ENCODE measurements around the gene PACSIN1.
A peak's percentile ranks its signal among the peaks of the same experiment; 100 is the strongest.
"Not testable (repeated sequence)": the region's sequence is repeated elsewhere in the genome, so short reads cannot be mapped to it uniquely, and the experiment has no call there.

PACSIN1 gene

DNA sequence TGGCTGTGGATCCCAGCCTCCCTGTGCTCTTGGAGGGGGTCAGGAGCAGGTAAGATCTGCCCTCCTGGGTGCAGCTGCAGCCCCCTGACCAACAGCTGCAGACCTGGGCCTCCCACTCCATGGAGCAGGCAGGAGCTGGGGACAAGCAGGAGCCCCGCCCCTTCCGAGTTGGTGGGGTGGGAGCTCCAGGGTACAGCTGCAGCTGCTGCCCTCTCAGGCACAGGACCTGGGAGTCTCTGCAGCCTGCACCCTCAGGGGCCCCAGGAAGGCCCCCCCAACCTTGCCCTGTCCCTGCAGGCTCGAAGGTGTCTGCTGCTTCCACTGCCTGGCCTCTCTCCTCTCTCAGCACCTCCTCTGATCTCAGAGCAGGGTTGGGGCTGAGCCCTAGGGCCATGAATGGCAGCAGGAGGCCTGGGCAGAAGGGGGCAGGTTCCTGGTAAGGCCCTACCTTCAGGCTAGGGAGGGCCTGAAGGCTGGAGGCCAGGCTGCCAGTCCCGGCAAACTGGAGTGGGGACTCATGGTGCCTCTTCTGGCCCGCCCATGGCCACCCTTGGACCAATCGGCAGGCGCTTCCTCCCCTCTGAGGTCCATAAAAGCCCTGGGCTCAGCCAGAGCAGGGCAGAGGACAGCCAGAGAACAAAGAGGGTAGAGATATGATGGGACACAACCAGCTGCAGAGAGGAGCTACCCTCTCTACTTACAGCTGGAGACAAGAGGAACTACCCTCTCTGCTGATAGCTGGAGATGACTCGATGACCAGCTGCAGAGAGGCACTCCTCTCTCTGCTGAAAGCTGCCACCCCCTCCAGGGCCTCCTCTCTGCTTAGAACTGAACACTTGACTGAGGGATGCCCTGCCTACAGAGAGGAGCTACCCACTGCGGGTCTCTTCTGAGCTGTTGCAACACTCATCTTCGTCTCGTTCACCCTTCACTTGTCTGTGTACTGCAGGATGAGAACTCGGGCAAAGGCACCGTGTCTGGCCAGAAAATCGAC, 7.8 kb upstream of the PACSIN1 start:
- DNase-seq (ENCODE audit: low spot score) = no peak

DNA sequence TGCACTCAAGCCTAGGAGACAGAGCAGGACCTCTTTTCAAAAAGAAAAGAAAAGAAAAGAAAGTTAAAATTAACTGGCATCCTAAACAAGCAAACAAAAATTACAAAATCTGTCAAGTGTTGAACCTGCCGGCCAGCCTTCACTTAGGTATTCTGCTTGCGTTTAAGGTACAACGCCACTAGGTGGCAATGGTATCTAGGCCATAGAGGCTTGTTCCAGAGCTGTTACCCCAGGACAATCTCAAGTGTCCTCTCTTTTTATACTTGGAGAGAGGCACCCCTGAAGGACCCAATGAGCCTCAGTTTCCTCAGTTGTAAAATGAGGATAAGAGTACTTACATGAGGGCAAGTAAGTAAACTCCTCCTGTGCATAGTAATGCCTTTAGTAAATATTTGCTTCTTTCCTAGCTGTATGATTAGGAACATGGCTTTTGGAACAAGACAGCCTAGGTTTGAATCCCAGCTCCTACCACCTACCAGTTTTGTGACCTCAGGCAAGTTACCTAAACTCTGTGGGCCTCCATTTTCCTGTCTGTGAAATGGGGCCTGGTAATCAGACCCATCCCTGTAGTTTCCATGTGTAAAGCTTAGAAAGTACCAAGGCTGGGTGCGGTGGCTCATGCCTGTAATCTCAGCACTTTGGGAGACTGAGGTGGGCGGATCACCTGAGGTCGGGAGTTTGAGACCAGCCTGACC, 5.8 kb upstream of the PACSIN1 start:
- DNase-seq (ENCODE audit: low spot score) = peak; percentile 72

DNA sequence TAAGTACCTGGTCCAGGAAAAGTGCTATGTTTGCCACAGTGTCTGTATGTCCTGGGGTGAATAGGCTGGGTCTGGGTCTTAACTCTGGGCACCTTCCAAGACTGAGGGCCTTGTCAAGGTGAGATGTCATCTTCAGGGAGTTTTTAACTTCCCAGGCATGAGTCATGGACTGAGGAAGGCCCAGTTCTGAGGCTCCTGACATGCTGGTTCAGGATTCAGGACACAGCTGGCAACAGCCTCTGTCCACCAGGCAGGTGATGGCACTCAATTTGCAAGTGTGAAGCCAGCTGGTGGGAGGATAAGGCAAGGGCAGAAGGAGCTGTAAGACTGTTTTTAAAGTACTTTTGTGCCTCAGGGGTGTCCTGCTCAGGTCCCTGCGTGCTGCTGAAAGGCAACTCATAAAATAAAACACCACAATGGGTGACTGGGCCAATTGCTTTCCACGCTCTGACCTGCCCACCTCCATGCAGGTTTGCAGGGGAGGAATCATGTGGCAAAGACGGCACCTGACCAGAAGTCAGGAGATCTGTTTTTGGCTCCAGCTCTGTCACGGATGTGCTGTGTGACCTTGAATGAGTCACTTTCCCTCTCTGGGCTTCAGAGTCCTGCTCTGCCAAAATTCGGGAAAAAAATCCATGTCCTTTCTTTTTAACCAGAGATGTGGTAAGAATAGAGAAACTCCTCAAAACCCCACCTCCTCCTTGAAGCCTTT, 4.9 kb upstream of the PACSIN1 start:
- no peak for DNase-seq (ENCODE audit: low spot score)

DNA sequence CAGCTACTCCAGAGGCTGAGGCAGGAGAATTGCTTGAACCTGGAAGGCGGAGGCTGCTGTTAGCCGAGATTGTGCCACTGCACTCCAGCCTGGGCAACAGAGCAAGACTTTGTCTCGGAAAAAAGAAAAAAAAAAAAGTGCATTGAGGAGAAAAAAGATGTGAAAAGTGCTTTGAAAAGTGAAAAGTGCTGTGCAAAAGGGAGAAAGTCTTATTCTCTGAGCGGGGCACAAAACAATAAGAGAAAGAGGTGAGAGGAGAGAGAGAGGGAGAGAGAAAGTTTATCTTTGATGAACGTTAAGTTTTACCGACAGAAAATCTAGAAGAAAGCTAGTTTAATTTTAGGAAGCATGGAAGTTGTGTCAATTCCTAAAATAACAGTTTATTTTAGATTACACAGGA, 3.9 kb upstream of the PACSIN1 start:
- DNase-seq (ENCODE audit: low spot score) = no peak

DNA sequence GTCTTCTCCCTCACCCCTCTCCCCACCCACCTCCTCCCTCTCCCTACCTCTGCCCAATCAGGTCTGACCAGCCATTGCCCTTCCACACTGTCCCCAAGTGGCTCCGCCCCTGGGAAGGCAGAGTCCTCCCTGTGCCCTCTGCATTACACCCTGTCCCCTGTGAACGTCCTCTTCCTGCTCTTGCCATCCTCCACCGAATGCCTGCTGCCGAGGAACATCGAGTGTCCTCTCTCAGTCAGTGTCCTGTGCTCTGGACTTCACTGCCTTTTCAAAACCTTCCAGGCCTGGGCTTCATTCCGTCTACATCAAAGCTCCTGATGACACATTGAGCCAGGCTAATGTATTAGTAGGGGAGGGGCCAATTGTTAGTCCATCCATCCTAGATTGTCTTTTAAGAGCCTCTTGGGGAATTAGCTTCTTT, 3.3 kb upstream of the PACSIN1 start:
- no peak for DNase-seq (ENCODE audit: low spot score)

DNA sequence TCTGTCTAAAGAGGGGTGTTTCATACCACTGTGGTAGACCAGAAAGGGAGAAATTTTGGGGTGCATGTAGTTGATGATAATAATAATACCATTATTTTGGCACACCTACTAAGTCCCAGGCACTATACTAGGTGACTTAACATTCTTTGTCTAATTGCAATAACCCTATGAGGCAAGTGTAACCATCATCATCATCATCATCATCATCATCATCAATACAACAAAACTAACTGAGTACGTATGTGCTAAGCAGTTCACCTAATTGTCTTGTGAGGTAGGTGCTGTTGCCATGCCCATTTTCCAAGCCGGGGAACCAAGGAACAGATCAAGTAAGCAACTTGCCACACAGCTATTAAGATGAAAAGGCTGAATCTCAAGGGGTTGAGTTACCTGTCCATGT, 2.6 kb upstream of the PACSIN1 start:
- DNase-seq (ENCODE audit: low spot score) = no peak

DNA sequence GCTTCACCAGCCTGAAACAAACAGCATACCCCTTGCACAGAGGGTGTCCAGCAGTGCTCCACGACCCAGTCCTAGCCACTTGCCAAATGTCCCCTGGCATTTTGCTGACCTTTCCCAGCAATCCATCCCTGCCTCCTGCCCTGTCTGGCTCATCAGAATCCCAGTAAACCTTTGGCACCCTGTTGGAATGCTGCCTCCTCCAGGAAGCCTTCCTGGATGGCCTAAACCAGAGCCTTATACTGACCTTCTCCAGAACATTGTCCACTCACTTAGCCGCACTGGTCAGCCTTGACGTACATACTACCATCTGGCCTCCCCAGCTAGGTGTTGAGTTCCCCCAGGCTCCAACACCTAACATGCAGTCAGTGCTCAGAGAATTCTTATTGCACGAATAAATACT, 2.0 kb upstream of the PACSIN1 start:
- no peak for DNase-seq (ENCODE audit: low spot score)

DNA sequence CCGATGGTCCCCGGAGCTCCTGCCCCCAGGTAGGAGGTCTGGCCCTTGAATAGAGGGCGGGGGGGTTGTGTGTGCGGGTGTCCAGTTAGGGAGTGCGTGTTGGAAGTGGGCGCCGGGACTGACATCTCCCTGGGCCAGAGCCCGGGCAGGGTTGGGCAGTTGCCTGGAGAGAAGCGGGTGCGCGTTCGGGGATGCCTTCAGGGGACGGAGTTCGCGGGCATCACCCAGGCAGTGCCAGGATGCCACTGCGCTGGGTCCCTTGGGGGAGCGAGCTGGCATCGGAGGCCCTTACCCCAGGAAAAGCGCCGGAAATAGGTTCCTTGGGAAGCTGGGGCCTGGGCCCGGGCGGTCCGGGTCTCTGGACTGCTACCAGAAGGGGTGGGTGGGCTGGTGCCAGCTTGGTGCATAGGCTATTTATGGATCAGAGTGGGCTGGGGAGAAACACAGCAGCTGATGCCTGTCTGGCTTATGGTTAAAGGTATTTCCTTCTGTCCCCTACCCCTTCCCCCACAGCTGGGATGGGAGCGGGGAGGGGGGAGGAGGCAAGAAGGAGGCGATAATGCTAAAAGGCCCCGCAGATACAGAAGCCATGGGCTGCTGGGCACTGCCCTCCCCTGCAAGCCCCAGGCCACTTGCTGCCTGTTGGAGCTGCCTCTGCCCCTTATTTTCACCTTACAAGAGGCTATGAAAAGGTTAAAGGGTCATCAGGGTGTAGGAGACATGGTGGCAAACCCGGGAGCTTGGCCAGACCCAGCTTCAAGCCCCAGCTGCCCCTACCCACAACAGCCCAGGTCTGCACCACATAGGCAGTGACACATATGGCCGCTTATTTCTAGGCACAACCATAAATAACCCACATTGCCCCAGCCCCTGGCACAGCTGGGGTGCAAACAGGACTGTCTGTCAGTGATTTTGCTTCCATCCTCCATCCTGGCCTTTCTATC, 638 bp downstream of the PACSIN1 start:
- DNase-seq (ENCODE audit: low spot score) = no peak

DNA sequence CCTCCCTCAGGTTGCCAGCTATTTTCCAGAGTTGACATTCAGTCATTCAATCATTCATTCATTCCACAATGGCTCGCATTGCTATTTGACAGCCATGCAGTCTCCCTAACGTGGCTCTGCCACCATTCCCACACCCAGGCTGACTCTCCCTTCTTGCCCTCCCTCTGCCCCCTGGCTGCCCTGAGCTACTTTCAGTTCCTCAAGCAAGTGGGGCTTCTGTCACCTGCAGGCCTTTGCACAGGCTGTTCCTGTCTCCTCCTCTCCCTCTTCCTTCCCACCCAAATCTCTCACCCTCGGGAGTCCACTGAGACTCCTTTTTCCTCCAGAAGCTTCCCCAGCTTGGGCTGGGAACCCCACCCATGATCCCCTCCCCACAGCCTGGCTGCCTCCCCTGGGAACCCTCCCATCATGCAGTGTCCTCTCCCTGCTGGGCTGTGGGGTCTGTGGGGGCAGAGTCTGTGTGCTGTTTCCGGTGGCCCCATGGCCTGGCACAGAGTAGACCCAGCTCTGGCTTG, 2.6 kb downstream of the PACSIN1 start:
- no peak for DNase-seq (ENCODE audit: low spot score)

DNA sequence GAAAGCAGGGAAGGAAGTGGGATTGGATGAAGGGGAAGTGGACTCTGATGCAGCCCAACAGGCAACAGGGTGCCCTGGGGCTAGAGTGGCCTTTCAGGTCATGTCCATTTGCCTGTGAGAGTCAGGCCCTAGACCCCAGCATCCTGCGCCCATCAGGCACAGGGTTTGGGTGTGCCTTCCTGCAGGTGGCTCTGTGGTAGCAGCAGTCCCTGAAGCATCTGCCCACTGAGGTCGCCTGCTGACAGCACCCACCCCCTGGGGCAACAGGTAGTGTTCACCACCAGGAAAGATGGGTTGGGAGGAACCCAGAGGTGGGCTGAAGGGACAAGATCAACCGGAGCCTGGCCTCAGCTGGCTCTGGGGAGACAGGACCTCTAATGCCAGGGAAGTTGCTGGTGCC, 3.6 kb downstream of the PACSIN1 start:
- DNase-seq (ENCODE audit: low spot score) = no peak

DNA sequence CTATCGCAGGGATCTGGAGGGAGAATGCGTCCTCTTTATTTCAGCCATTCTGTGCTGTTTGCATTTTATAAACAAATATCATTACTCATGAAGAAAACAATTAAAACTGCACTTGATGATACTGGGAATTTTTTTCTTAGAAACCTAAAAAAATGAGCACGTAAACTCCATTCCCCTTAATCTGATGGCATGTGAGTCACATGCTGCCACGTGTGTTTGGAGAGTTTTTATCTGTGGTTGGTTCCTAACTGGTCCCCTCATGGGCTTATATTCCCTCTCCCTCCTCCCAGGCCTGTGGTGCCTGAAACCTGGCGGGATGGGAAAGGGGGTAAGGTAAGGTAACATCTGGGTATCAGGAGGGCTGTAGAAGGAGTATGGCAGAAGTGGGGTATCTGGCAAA, 6.5 kb downstream of the PACSIN1 start:
- no peak for DNase-seq (ENCODE audit: low spot score)

DNA sequence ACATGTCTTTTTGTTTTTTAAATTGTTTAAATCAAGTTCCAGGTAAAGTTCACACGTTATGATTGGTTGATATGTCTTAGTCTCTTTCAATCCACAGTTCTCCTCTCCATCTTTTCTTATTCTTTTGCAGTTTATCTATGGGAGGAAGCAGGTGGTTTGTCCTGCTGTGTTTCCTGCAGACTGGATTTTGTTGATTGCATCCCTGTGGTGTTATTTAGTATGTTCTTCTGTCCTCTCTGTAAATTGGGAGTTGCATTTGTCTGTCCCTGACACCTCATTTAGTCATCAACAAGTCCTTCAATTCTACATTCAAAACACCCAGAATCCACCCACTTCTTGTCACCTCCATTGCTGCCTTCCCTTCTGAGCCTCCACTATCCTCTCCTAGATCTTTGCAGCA, 8.1 kb downstream of the PACSIN1 start:
- DNase-seq (ENCODE audit: low spot score) = no peak

DNA sequence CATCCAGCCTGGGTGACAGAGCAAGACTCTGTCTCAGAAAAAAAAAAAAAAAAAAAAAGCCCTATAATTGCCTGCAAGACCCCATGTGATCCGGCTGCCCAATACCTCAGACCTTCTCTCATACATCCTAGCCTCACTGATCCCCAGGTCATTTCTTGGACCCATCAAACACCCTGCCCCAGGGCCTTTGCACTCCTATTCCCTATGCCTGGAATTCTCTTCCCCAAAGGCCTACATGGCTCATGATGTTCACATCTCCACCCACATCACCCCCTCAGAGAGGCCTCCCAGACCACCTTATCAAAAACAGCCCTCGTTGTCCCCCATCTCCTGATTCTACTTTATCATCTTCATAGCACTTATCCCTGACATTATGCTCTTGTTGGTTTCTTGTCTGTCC, 8.9 kb downstream of the PACSIN1 start:
- no peak for DNase-seq (ENCODE audit: low spot score)

DNA sequence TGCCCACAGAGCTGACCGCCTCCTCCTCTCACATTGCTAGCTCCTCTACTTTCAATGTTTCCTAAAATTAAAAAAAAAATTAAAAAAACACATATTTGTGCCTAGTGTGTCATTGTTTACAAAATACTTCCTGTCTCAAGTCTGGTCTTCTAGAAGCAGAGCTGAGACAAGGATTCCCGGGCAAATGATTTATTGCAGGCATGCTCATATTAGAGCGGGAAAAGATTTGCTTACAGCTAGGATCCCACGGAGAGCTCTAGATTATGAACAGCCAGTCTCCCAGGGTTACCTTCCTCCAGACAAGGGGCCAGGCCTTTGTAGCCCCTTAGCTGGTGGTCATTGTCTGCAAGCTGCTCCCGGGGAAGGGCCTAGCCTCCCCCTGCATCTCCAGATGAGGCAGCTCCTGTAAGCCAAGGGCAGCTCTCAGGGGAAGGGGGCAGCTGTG, 9.4 kb downstream of the PACSIN1 start:
- DNase-seq (ENCODE audit: low spot score) = no peak

DNA sequence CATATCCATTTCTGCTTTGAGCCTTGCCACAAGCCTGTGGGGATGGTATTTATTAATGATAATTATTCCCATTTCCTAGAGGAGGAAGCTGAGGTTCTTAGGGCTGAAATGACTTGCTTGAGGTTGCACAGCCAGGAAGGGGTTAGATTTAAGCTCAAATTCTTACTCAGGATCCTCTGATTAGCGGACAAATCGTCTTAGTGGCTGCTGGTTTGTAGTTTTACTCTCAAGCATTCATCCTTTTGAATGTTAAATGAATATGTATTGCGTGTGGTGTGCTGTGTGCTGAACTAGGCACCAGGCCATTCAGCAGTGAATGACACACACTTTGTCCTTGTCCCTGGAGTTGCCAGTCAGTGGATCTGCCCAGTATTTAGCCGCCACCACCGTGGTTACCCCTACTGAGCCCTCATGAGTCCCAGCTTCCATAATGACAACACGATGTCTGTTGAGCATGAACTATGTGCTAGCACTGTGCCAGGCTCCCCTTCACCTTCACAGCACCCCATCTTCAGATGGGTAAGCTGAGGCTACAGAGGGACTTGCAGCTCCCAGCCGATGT, 10.0 kb downstream of the PACSIN1 start:
- no peak for DNase-seq (ENCODE audit: low spot score)

DNA sequence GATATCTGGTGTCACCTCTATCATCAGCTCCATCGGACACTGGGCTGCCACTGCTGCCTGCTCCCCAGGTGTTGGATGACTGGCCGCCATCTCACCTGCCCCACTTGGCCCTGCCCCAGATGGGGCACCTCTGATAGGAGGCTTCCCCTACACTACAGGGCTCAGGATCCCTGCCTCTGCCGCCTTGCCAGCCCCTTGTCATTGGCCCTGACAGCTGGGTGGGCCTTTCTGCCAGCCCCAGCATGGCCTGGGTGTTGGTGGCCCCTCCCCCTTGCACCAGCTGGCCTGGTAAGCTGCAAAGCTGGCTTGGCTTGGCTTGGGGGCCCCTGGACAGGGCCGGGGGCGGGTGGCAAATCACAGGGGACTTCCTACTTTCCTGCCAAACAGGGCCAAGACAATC, 10.6 kb downstream of the PACSIN1 start:
- DNase-seq (ENCODE audit: low spot score) = no peak

DNA sequence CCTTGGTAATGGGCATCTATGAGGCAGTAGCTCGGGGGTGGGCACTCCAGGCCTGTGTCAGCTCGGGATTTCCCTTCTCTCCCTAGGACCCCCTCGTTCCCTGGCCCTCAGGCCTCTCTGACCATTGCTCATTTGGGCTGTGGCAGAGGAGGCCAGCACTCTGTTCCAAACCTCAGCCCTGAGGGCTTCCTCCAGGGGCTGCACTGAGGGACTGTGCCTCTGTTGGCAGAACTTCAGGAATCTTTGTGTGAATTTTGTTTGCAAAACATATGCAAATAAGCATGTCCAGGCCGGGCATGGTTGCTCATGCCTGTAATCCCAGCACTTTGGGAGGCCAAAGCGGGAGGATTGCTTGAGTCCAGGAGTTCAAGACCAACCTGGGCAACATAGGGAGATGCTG, 11.0 kb downstream of the PACSIN1 start:
- DNase-seq (ENCODE audit: low spot score) = no peak

DNA sequence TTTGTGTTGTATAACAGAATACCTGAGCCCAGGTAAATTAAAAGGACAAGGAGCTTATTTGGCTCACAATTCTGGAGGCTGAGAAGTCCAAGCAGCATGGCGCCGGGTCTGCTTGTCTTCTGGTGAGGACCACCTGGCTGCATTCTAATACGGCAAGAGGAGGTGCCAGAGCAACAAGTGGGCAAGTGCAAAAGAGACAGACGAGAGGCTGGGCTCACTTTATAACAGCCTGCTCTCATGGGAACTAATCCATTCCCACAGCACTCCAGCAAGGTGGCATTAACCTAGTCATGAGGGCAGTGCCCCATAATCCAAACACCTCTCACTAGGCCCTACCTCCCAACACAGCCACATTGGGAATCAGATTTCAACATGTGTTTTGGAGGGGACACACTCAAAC, 12.9 kb downstream of the PACSIN1 start:
- DNase-seq (ENCODE audit: low spot score) = no peak

DNA sequence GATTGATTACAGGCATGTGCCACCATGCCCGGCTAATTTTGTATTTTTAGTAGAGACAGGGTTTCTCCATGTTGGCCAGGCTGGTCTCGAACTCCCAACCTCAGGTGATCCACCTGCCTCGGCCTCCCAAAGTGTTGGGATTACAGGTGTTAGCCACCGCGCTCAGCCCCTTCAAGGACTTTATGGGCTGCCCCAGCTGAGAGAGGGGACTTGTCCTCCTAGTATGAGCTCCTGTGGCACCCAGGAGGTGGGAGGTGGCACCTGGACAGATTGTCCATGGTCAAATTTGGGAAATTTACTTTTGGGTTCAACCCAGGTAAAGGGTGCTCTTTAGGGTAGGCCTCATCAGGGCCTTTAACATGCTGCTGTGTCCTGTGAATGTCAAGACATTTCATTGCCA, 17.9 kb downstream of the PACSIN1 start:
- not testable (repeated sequence) for DNase-seq (ENCODE audit: low spot score)

DNA sequence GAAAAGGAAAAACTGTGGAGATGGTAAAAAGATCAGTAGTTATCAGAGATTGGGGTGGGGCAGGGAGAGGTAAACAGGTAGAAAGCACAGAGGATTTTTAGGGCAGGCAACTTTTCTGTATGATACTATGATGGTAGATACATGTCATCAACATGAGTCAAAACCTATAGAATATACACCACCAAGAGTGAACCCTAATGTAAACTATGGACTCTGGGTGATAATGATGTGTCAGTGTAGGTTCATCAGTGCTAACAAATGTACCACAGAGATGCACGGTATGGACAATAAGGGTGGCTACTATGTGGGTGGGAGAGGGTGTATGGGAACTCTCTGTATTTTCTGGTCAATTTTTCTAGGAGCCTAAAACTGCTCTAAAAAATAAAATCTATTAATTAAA, 18.5 kb downstream of the PACSIN1 start:
- DNase-seq (ENCODE audit: low spot score) = no peak

DNA sequence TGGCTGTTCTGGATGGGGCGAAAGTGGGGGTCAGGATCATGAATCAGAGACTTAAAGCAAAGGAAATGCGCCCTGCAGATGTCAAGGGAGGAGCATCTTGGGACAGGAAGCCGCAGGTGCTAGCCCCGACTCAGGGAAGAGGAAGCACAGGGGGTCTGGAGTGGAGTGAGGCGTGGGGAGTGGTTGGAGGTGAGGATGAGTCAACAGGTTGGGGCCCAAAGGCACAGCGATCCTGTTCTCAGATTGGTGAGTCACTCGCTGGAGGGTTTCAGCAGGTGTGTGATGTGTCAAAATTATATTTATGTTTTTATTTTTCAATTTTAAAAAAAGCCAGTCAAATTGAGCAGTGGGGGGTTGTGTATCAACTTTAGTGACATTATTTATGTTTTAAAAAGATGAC, 19.0 kb downstream of the PACSIN1 start:
- DNase-seq (ENCODE audit: low spot score) = no peak

Measured in hematopoietic multipotent progenitor cell treated with erythropoietin and hydrocortisone succinate and interleukin-3 and kit ligand, for 17 days (in vitro differentiated cells).